Activated CD8-positive, alpha-beta memory T cell treated with anti-CD3 and anti-CD28 coated beads for 24 hours (primary cell): Measurements from ENCODE around the gene SORCS1.

Source experiments
- DNase-seq: peaks from one replicate; pipeline ENCODE4 v3.0.0-alpha.2; 2020

Gene SORCS1

DNA sequence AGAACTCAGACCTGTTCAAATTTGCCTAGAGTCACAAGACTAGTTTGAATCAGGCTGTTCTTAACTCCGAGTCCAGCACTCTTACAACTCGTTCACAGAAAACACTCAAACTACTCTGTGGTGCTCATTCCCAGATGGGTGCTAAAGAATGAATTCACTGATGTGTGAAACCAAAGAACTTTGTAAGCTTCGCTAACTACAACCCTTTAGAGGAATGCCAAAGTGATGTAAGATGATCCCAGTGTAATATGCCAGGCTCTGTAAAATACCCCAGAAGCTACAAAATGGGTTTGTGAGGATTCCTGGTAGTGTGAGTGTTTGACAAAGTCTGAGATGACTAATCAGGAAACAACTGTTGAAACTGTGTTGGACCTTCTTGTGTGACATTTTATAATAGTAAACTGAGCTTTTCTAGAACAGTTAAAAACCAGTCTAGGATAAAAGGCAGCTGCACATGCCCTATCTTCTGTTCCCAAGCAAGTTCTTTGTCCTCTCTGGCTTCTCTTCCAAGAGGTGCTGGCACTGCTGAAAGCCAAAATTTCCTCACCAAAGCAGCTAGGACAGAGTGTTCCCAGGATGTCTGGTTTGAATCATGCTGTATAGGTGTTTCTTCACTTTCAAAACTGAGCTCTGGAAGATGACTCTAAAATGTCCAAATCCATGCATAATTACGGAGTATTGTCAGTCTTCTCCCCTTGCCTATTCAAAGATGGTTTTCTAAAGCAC lies 527.6 kb downstream of the SORCS1 start:
- no peak for DNase-seq

DNA sequence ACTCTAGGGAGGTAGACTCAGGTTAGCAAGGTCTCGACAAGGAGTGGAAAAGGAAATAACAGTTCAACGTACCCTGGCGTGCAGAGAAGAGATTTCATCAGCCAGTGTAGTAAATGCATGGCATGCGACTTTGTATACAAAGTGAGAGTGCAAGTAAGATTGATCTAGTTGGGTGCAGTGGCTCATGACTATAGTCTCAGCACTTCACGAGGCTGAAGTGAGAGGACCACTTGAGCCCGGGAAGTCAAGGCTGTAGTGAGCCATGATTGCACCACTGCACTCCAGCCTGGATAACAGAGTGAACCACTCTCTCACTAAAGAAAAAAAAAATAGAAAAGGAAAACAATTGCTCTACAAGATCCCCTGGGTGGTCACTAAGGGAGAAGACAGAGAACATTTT lies 528.6 kb downstream of the SORCS1 start:
- no peak for DNase-seq

DNA sequence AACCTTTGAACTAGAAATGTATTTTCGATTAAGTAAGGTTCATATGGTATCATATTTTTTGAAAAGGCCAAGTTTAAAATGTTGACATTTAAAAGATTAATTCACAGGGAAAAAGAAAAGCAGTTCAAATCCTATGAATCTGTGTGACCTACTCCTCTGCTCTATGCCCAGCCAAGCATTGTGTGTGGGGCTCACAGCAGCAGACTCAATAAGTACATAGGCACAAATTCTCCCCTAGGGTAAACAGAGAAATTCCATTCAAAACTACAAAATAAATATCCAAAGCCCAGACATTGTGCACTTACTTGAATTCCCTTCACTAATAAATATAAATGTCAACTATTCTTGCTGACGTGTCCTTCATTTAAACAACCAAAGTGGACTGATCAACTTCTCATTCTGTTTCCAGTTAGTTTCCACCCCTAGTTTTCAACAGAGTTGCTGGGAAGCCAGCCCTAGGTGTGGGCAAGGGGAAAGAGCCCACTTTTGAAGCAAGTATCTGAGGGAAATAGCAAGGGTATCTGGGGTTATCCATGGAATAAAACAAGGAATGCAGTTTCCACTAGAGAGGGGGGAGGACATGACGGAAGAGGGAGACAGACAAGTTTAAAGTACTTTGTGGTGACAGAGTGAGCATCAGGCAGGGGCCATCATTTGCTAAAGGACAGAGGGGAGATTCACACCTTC lies 533.3 kb downstream of the SORCS1 start:
- DNase-seq = no peak

DNA sequence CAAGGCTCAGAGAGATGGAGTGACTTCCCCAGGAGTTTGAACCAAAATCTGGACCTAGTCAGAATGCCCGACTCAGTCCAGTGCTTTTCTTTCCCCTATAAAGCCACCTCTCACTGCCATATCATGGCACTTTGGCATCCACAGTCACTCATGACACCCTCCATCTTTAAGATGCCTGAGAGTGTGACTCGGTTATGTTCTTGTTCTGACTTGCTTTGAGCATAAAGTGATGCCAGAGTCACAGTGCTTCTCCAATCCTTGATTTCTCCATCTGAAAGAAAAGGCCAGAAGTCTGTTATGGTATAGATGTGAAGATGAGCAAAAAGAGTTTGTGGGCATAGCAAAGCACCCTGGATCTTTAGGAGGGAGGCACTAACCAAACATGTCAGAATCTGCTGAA lies 538.1 kb downstream of the SORCS1 start:
- no peak for DNase-seq

DNA sequence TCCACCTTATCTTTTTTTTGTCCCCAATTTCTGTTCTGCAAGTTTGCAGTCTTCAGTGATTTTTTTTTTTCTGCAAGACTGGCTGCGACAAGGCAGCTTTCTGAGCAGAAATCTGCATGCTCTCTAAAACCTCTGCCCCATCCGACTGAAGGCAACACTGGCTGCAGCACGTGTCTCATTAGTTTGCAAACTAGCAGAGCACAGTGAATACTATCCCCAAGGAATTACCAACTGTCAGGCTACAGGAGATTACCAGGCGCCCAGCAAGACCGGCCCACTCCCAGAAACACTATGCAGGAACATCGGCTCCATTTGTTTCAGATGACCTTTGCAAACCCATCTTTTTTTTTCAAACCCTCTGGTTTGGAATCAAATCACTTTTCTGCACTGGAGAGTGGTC lies 538.8 kb downstream of the SORCS1 start:
- no peak for DNase-seq

DNA sequence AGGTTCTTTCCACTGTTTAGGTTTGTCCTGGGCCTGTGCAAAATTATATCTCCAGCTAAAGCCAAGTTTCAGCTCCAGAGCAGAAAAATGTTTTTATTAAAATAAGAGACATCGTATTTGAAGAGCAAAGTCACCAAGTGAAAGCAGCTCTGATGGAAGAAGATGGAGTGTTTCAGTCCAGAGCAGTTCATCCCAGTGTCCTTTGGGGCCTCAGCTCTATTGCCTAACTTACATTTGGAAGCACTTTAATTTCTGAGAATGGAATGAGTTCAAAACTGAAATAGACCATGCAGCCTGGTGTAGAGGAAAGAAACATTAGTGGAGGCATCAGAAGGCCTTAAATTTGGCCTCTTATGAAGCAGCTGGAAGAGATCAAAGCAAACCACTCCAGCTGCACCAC lies 545.2 kb downstream of the SORCS1 start:
- DNase-seq = no peak

DNA sequence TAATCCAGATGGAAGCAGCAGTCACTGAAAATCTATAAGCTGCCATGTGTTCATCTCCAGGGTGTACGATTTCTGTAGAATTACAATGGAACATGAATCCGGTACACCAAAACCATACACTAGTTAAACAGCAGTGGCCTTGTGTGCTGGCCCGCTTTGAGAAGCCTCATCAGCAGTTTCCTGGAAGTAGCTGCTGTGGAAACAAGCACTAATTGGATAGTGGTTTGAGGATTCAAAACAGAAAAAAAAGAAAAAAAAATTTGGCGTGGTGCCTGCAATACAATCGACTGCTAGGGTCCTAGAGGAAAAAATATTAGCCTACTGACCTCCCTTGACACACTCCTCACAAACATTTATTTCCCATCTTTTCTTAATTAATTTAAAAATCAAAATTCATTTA lies 545.9 kb downstream of the SORCS1 start:
- DNase-seq = no peak

DNA sequence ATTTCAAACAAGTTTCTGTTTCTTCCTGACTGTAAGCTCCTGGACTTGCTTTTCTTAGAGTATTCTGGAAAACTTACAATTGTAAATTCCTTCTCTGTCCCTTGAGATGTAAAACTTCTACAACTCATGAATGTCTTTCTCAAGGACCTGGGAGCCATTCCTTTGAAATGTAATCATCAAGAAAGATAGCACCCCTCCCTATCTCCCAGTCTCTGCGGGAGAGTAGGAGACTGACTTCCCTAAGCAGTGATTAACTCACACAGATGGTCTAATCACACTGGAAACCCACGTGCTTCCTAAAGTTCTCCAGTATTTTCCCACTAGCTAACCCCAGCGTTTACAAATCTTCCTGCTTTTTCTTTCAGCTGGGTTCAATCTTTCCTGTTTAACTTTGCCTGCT lies 549.4 kb downstream of the SORCS1 start:
- no peak for DNase-seq

DNA sequence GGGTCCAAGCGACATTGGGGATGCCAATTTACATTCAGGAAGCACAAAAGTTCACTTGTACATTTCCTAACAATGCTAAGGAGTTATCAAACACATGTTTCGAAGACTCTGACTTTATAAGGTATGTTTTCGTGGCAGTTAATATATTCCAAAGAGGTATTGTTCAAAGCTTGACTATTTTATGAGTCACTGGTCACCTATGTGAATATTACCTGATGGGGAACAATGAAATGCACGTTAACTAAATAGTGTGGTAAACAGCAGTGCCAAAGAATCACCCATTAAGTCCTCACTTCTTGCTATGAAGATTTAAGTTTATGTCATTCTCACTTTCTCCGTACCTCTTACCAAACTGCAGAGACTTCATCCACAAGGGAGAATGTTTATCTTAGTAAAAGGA lies 550.2 kb downstream of the SORCS1 start:
- DNase-seq = no peak

DNA sequence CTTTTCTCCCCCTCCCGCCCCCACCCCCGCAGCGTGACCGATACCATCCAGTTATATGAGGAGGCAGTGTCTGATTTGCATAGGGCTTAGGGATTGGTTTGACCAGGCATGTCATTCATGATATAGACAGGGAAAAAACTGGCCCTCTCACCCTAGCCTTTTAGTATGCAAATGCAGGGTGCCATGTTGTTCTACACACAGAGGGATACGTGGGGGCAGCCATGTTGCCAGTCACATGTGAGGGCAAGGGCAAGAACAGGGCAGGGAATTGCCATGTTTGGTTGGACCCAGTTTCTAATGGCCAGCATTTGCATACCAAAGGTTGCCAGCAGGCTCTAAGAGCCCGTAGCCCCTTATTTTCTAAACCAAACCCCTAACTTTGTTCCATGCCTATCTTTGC lies 552.1 kb downstream of the SORCS1 start:
- no peak for DNase-seq

DNA sequence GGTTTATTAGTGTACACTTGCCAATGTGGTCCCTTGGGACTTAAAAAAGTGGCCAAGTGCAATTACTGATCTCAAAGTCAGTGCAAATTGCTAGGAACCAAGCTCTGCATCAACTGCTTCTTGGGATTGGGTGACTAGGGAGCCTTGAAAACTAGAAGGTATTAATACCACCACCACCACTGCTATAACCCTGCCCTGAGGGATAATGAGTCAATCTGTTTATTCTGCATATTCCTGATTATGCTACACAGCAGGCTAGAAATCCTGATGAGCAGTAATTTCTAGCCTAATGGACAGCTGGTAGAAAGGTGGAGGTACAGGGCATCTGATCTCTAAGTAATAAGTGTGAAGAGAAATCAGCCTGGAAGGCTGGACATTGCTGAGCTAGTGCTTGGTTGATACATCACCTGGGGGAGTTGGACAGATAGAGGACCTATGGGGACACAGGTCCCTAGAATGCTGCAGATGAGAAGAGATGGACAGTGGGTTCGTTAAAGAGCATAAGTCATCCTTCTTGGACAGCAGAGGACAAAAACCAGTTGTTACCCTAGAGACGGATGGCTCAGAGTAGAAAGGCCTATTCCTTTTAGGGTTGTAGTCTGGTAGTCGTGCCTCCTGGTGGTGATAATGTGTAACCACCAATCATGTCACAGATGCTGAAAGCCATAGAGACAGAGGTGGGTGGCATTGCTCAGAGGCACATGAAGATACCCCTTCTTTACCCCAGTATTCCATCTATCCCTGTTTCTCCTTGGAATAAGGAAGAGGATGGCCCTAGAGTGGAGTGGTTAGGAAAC lies 554.8 kb downstream of the SORCS1 start:
- DNase-seq = no peak

DNA sequence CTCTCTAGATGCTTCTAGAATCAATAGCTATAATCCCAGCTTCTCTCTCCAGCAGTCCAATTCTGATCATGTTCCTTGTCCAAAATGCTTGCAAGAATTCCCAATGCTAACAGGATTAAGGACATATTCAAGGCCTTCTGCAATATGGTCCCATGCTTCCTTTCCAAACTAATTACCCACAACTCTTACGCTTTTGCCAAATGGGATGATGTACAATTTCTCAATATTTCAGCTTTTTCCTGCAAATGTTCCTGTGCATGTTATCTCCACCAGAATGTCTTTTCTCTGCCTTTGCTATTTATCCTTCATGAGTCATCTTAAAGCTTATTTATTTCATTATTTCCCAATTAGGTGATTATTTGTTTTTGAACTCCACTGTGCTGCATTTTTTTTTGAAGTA lies 556.4 kb downstream of the SORCS1 start:
- DNase-seq = no peak

DNA sequence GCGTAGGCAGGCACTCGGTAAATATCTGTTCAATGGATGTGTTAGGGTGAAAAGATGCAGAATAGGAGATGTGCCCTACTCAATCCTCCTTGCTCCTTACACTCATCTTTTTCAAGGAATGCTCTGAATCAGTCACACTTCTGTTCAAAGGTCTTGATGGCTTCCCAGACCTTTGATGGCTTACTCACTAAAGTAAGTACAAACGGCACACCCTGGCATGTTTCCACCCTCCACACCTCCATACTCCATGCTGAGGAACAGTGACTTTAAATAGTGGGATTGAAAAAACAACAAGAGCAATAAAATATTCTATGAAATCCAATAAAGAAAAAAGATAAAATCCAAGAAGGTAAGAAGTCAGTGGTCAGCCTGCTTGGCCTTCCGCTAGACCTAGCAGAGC lies 569.2 kb downstream of the SORCS1 start:
- DNase-seq = no peak

DNA sequence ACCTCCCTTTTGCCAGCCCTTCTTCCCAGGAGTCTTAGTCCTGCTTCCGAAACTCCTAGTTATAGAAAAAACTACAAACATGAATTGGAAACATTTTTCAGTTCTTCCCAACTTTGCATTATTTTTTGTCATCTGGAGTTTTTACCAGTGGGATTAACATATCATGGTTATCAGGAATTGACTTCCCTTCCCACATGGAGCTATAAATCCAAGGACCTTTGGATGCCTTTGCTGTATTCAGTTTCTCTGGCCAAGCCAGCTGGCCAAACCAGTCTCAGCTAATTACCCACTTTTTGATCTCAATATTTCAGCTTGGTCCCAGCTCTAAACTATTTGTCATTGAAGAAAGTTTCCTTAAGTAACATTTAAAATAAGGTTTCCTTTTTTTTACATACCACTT lies 570.6 kb downstream of the SORCS1 start:
- DNase-seq = no peak

DNA sequence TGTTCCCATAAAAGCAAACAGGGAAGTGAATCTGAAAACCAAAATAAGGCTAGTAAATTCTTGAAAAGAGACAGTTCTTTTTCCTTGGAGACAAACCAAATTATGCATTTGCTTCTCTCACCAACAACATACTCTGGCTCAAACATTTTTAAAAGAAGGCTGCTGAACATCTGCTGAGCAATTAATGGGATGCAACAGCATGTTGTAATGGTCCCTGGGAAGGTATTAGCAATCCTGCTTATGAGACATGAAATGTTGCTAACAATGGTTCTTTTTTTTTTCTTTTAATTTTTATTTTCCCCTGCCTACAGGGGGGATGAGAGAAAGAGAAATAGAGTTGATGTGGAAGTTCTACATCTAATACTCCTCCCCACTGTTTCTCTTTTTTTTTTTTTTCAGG lies 572.1 kb downstream of the SORCS1 start:
- DNase-seq = no peak

DNA sequence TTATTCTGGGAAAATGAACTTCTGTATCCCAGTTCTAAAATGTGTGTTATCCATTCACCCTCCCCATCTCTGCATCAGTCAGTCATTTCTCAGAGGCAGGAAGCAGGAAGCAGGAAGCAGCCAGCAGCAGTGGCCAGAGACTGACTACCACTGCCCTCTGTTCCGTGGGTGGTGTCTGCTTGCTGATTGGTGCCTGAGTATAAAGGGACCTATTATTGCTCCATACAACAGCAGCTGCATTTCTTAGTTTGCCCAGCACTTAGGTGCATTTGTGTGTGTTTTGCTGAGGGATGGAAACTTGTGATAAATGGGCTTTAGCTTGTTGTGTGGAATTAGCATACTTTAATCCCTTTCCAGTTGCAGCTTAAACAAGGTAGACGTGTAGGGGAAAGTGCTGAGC lies 582.2 kb downstream of the SORCS1 start:
- no peak for DNase-seq

DNA sequence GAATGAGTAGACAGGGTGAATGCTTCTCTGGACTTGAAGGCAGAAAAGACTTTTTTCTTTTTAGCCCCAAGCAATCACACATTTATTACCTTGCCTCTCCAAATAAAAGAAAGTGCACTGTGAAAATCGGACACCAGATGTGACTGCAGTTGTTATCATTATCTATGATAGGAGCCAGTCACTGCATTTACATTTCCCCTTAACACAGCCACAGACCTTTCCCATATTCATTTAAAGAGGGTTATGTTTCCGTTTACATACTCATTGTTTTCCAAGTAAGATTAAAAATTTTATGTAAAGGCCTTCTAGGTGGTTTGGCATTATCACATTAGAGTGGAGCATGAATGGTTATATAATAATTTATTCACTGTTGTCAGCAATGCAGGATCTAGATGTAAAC lies 586.8 kb downstream of the SORCS1 start:
- DNase-seq = no peak

DNA sequence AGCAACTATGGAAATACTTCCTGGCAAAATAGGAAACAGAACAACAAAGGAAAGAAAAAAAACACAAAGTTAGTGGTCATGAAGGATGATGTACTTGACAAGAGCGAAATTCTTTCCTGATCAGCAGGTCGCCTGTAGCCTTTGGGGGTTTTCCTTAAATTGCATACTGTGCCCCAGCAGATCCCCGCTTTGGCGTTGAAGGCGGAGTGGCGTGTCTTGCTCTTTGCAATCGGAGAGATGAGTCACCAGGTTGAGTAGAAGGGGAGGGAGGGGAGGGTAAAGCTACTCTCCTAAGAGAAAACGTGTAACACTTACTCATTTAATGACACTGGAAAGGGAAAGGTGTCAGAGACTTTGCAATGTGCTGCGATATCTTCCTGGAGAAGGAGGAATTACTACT lies 587.2 kb downstream of the SORCS1 start:
- DNase-seq = no peak

DNA sequence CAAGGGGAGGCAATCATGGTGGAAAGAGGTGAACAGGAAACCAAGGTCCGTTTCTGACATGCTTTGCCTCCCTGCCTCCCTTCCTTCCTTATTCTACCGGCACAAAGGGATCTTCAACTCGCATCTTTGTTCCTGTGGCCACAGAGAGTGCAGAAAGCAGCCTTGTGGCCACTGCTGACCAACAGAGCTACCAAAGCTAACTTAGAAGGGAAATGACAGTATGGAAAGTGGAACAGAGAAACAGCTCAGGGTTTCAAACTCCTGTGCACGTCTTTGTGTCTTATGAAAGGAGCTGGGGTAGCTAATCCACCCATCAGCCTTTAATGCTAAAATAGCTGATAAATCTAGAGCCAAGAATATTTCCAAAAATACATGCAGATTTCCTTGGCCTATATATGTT lies 588.0 kb downstream of the SORCS1 start:
- DNase-seq = no peak

DNA sequence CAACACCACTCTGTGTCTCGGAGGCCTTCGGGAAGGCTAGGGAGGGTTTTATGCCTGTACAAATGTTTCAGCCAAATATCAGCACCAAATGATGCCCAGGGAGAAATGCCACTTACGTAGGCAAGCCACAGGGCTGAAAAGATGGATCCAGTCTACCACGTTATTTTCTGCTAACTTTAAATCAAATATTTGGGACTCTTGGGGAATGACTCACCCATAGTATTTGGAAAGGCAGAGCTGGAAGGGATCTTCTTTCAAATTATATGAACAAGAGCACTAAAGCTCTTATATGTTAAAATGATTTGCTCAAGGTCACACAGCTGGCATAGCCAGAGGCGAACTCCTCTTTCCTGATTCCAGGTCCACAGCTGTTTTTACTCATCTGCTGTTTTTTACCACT lies 591.4 kb downstream of the SORCS1 start:
- no peak for DNase-seq

DNA sequence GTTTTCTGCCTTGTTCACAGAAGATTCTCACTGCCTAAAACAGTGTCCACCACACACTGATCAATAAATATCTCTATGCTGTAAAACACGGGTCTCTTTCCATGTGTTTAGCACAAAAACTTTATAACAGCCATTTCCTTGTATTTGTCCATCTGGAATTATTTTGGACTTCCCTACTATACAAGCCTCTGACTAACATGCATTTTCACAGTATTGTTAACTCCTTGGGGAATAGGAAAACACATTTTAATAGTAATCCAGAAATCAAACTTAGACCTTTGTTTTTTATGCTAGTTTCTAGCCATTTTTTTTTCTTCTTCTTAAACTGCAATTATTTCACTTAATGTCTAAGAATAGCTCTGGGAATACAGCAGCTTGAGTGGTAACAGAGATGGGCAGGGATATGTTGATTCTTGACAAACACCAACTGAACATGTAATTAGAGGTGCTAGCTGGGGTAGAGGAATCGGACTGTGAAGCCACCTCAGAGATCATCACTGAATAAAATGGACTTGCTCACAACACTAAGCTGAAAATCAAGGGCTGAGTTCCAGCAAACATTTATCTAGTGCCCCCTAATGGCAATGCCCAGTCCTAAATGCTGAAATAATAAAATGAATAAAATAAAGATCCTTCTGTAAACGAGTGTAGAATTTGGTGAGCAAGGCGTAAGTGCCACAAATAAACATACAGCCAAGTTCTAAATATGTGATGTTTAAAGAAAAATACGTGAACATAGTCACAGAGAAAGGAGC lies 593.1 kb downstream of the SORCS1 start:
- no peak for DNase-seq

DNA sequence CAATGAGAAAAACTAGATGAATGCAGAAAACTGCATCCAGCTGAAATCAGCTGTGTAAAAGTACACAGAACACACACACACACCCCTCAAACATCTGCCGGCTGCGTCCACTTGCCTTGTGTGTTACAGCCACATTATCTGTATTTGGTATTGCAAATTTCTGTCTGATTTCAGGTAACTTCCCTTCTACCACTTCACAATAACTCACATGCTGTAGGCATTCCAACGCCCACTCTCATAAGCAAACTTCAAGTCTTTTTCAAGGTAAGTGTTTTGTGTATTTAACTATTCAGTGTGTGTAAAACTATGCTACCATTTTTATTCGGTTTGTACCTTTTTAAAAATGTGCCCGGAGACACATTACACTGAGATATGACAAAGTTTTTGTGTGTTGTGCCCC lies 594.2 kb downstream of the SORCS1 start:
- DNase-seq = no peak

DNA sequence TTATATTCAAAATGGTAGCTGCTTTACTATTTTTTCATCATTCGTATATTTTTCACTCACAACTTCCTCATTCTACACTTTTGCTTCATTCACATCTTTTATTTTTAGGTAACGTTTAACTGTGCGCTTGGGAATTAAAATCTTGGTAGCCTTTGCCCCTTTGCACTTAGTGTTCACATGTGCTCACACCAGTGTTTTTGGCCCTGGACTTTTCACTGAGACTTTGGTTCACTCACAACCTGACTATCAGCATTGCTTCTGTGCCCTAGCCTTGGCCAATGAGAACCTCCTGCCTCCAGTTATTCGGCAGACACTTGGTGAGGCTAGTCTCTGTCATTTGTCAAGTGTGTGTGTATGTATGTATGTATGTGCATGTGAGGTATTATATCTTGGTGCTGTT lies 596.9 kb downstream of the SORCS1 start:
- DNase-seq = no peak
